Measurements from ENCODE around the gene GDAP2. TPM values are rescaled to one million over a fixed set of nuclear protein-coding genes. Genes with fewer than 3 reads are reported as not detected.

GDAP2 gene, protein sequence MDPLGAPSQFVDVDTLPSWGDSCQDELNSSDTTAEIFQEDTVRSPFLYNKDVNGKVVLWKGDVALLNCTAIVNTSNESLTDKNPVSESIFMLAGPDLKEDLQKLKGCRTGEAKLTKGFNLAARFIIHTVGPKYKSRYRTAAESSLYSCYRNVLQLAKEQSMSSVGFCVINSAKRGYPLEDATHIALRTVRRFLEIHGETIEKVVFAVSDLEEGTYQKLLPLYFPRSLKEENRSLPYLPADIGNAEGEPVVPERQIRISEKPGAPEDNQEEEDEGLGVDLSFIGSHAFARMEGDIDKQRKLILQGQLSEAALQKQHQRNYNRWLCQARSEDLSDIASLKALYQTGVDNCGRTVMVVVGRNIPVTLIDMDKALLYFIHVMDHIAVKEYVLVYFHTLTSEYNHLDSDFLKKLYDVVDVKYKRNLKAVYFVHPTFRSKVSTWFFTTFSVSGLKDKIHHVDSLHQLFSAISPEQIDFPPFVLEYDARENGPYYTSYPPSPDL
- 10 to 100 TPM; 20.4 to 52.4 (median 30.2) TPM for total RNA-seq

DNA sequence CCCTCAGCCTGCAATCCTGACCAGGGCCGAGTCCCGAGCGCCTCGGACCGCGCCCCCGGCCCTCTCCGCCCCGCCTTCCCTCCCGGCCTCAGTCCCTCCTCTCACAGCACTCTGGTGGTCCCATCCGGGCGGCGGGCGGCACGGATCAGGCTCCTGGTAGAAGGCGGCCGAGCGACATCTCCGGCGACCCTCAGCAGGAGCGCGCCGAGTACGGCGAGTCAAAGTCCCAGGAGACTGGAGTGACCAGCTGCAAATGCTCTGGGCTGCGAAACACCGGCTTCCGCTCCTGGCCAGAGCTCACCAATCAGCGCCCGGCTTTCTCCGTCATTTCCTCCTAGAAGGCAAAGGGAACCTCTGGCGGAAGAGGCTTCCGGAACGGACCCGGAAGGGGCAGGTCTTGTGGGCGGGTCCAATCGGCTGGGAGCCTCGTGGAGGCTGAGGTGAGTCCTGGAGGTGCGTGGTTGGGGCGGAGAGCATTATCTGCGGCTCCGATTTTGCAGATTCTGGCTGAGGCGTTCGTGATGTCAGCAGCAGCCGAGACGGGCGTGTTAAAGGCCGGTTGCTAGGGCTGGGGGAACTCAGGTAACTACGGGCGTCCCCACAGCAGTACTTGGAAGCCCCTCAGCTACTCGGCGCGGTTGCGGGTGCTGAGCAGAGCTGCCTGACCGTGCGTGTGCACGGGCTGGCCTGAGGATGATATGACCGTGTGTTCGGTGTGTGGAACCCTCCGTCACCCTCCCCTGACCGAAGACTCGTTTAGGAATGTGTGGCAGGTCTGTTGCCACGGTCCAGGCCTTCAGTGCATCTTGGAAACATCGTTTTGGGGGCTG lies at the start of gene GDAP2, which contains the start of gene WDR3:
Gene GDAP2, minus strand, starts transcription at position 279 of the 830 bp plus-strand sequence. CDS start 9,264 bp downstream, outside the sequence.
Gene WDR3, plus strand, starts transcription at position 397 of the 830 bp plus-strand sequence. CDS start 3,581 bp downstream, outside the sequence.
- Histone ChIP-seq H3K4me1 (peaks cover 28 to 52% (median 34%) of the 10 kb centered on the region in 4 donors), H3K36me3 (peaks cover 0 to 7% (median 1%) of the 10 kb centered on the region in 4 donors), H3K27ac (peak within 1 kb of the TSS; percentile 87 to 92 (median 92)), H3K9me3 (no peaks in the 10 kb centered on the region), H3K4me3 (peak within 1 kb of the TSS; percentile 63 to 87 (median 81)), H3K27me3 (no peaks in the 10 kb centered on the region)
- TF ChIP-seq POLR2AphosphoS5 (IDR thresholded peaks at IDR 0.05), result peak; percentile 61 to 73
- TF ChIP-seq EP300 (IDR thresholded peaks at IDR 0.05), result no peak
- peak; percentile 26 to 70 (median 58) for TF ChIP-seq POLR2A (IDR thresholded peaks at IDR 0.05)
- TF ChIP-seq, protein P1, sequence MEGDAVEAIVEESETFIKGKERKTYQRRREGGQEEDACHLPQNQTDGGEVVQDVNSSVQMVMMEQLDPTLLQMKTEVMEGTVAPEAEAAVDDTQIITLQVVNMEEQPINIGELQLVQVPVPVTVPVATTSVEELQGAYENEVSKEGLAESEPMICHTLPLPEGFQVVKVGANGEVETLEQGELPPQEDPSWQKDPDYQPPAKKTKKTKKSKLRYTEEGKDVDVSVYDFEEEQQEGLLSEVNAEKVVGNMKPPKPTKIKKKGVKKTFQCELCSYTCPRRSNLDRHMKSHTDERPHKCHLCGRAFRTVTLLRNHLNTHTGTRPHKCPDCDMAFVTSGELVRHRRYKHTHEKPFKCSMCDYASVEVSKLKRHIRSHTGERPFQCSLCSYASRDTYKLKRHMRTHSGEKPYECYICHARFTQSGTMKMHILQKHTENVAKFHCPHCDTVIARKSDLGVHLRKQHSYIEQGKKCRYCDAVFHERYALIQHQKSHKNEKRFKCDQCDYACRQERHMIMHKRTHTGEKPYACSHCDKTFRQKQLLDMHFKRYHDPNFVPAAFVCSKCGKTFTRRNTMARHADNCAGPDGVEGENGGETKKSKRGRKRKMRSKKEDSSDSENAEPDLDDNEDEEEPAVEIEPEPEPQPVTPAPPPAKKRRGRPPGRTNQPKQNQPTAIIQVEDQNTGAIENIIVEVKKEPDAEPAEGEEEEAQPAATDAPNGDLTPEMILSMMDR (IDR thresholded peaks at IDR 0.05), result peak in 1 of 6 experiments; percentile 1
- WGBS, 2 donors, result 0 to 1% methylated on average over 15 to 49 of the region's 64 CpGs
- peak; percentile 93 to 98 for DNase-seq
- peak; percentile 98 to 99 for ATAC-seq (ENCODE audit: low FRiP score in 2 of 2)

DNA sequence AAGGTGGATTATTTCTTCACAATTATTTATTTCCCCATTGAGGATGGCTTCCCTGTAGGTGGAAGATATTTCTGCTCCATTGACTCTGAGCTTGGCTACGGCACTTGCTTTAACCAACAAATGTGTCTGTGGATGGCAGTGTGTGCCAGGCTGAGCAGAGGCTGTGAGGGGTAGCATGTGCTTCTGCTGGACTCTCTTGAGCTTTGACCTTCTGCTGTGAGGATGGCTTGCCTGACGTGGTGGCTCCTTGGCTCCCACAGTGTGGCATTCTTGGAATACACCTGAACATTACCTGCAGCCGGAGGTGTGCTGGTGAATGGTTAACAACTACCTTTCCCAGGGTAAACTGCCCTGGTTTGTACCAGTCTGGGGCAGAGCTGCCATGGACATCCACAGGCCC lies 47.0 kb upstream of the GDAP2 start:
- TF ChIP-seq EP300 (IDR thresholded peaks at IDR 0.05) (no peak), POLR2AphosphoS5 (IDR thresholded peaks at IDR 0.05) (no peak), POLR2A (IDR thresholded peaks at IDR 0.05) (no peak)
- TF ChIP-seq, protein P1 (IDR thresholded peaks at IDR 0.05), result no peak
- Histone ChIP-seq H3K36me3 (no peaks in the 10 kb centered on the region), H3K4me3 (no peak overlapping the region), H3K27me3 (no peaks in the 10 kb centered on the region), H3K4me1 (no peaks in the 10 kb centered on the region), H3K27ac (no peak overlapping the region), H3K9me3 (no peaks in the 10 kb centered on the region)
- WGBS, 2 donors, result 78 to 88% methylated on average over 1 to 3 of the region's 3 CpGs
- ATAC-seq (ENCODE audit: low FRiP score in 2 of 2) (no peak), DNase-seq (no peak)

DNA sequence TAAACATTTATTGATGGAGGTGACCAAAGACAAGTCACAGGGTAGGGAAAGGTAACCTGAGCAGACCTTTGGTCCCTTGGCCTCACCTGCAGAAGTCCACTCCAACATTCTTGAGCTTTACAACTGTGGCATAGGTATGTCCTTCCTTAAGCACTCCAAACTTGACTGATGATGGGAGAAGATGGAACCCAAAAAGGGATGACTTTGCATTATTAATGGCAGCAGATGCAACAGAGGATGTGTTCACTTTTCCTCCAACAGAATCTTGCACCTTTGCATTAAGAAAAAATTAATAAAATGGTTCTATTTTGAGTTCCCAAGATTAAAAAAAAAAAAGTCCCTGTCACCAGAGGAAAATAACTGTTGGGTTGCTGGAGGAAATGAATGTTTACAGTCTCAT lies 42.4 kb upstream of the GDAP2 start:
- no peaks in the 10 kb centered on the region for H3K27me3 ChIP-seq
- DNase-seq (no peak), ATAC-seq (ENCODE audit: low FRiP score in 2 of 2) (no peak)
- no peaks in the 10 kb centered on the region for H3K9me3 ChIP-seq
- no peak overlapping the region for H3K27ac ChIP-seq
- TF ChIP-seq, protein P1 (IDR thresholded peaks at IDR 0.05), result no peak
- TF ChIP-seq EP300 (IDR thresholded peaks at IDR 0.05), result no peak
- no peak for TF ChIP-seq POLR2A (IDR thresholded peaks at IDR 0.05)
- TF ChIP-seq POLR2AphosphoS5 (IDR thresholded peaks at IDR 0.05), result no peak
- no peaks in the 10 kb centered on the region for H3K4me1 ChIP-seq
- H3K36me3 ChIP-seq, result no peaks in the 10 kb centered on the region
- H3K4me3 ChIP-seq, result no peak overlapping the region

DNA sequence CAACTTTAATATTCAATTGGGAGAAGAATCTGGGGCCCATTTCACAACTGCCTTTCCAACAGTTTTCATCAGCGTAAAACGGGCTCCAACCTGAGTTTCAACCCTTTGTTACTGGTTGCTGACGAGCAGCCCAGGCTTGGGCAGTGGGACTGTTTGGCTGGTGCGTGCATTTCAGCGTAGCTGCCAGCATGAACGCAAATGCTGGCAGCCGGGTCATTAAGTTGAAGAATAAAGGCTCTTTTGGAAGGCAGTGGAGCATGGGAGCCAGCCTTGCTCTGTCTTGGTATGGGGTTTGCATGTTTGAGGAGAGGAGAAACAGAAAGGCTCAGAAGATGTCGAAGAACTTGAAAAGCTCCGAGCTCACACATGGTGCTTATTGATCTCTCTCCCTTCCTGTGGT lies 40.8 kb upstream of the GDAP2 start:
- H3K36me3 ChIP-seq, result no peaks in the 10 kb centered on the region
- H3K9me3 ChIP-seq, result no peaks in the 10 kb centered on the region
- H3K4me1 ChIP-seq, result no peaks in the 10 kb centered on the region
- DNase-seq (no peak), ATAC-seq (ENCODE audit: low FRiP score in 2 of 2) (no peak)
- no peak overlapping the region for H3K4me3 ChIP-seq
- no peak overlapping the region for H3K27ac ChIP-seq
- WGBS, 2 donors, result 86 to 89% methylated on average over 6 to 9 of the region's 9 CpGs
- no peaks in the 10 kb centered on the region for H3K27me3 ChIP-seq
- no peak for TF ChIP-seq POLR2AphosphoS5 (IDR thresholded peaks at IDR 0.05)
- TF ChIP-seq POLR2A (IDR thresholded peaks at IDR 0.05), result no peak
- TF ChIP-seq EP300 (IDR thresholded peaks at IDR 0.05), result no peak
- TF ChIP-seq, protein P1 (IDR thresholded peaks at IDR 0.05), result no peak
